HCT116 (cell line): Measurements from ENCODE around the gene IL36G. TPM values are rescaled to one million over a fixed set of nuclear protein-coding genes. Genes with fewer than 3 reads are reported as not detected.
A peak's percentile ranks its signal among the peaks of the same experiment; 100 is the strongest.

ENCODE experiments used
- ATAC-seq: fragments of 200-7000 bp; cut with Tn5 transposase; 2 replicates; pipeline ENCODE4 v1.9.1; 2020; ENCODE audit warnings: mild to moderate bottlenecking, moderate library complexity
- BruUV-seq: library from RNA; stranded (reverse); fragments of 400-500 nt; replicated peaks from 2 replicates; lab custom pipeline; 2021; lab: Mats Ljungman, UMichigan
- CTCF ChIA-PET: fragments of 300-600 bp; sonication (Branson Sonifier 250); formaldehyde crosslinking; loops from one replicate; lab custom pipeline; 2021; ENCODE audit warnings: antibody characterized with exemption; lab: Charles Lee
- POLR2A ChIA-PET: fragments of 300-600, 350-600 bp; sonication (Branson Sonifier 250); formaldehyde crosslinking; loops from one replicate; lab custom pipeline; 2021; ENCODE audit warnings: antibody characterized with exemption; lab: Charles Lee
- RAD21 ChIA-PET, 2 experiments: fragments of 300-600 bp; sonication (Branson Sonifier 250); formaldehyde crosslinking; loops; one replicate each; lab custom pipeline; 2023; ENCODE audit warnings: low total read pairs in 2 of 2; ENCODE audit not compliant: uncharacterized antibody in 2 of 2, unreplicated experiment in 2 of 2, low non-redundant PET in 1 of 2; lab: Charles Lee
- DNase-seq: peaks from one replicate; pipeline ENCODE4 v3.0.0-alpha.2; 2010; ENCODE audit warnings: low read depth, low spot score
- H2AFZ ChIP-seq: fragments of 200-600 bp; shearing (Covaris generic), sonication (generic); 2 replicates; pipeline ENCODE4 v1.6.1; 2017; ENCODE audit warnings: low read depth, mixed run types, mixed read lengths, antibody characterized with exemption, low read length; ENCODE audit not compliant: poor library complexity, severe bottlenecking
- H3K27ac ChIP-seq: 2 replicates; pipeline ENCODE4 v1.5.1; 2012; ENCODE audit warnings: low read depth, low read length
- H3K27me3 ChIP-seq: fragments of 200-600 bp; sonication (generic); 2 replicates; pipeline ENCODE4 v1.6.1; 2016; ENCODE audit warnings: mixed run types, low read length, mixed read lengths; ENCODE audit not compliant: insufficient read depth
- H3K36me3 ChIP-seq, 2 experiments: fragments of 200-500 bp in 1 of 2; fragments of 200-600 bp in 1 of 2; sonication (Bioruptor generic) in 1 of 2; sonication (generic) in 1 of 2; 2 replicates each; pipeline versions ENCODE4 v1.5.1 to v1.6.1; 2014 to 2016; ENCODE audit warnings: low read length in 2 of 2, inconsistent platforms in 1 of 2, mixed read lengths in 1 of 2, mixed run types in 1 of 2; ENCODE audit not compliant: insufficient read depth in 2 of 2, control insufficient read depth in 1 of 2
- H3K4me1 ChIP-seq, 2 experiments: fragments of 200-600 bp in 1 of 2; sonication (generic) in 1 of 2; 2 replicates each; pipeline versions ENCODE4 v1.5.1 to v1.6.1; 2012 to 2017; ENCODE audit warnings: low read length in 2 of 2, inconsistent platforms in 1 of 2, mild to moderate bottlenecking in 1 of 2, mixed read lengths in 1 of 2, mixed run types in 1 of 2, moderate library complexity in 1 of 2; ENCODE audit not compliant: insufficient read depth in 2 of 2, control insufficient read depth in 1 of 2
- H3K4me2 ChIP-seq: fragments of 200-600 bp; sonication (generic); 2 replicates; pipeline ENCODE4 v1.6.1; 2017; ENCODE audit warnings: mixed run types, low read length, mixed read lengths
- H3K4me3 ChIP-seq, 2 experiments: fragments of 200-600 bp in 1 of 2; sonication (generic) in 1 of 2; replicated peaks in 1 of 2; 2 replicates each; pipeline ENCODE4 v1.5.1; 2011 to 2016; ENCODE audit warnings: low read length in 2 of 2, control low read depth in 1 of 2, low read depth in 1 of 2, mild to moderate bottlenecking in 1 of 2, mixed read lengths in 1 of 2, mixed run types in 1 of 2
- H3K79me2 ChIP-seq: fragments of 200-600 bp; sonication (generic); 2 replicates; pipeline ENCODE4 v1.6.1; 2017; ENCODE audit warnings: mild to moderate bottlenecking, mixed run types, low read length, moderate library complexity, mixed read lengths; ENCODE audit not compliant: insufficient read depth
- H3K9ac ChIP-seq: fragments of 200-600 bp; sonication (generic); 2 replicates; pipeline ENCODE4 v1.6.1; 2016; ENCODE audit warnings: low read length, mixed read lengths
- H3K9me2 ChIP-seq: fragments of 200-600 bp; sonication (generic), shearing (Covaris generic); 2 replicates; pipeline ENCODE4 v1.6.1; 2017; ENCODE audit warnings: mixed run types, mild to moderate bottlenecking, moderate library complexity; ENCODE audit not compliant: insufficient read depth
- H3K9me3 ChIP-seq, 2 experiments: fragments of 200-500 bp in 1 of 2; fragments of 200-600 bp in 1 of 2; sonication (Bioruptor generic) in 1 of 2; sonication (generic) in 1 of 2; 2 replicates each; pipeline ENCODE4 v1.6.1; 2014 to 2017; ENCODE audit warnings: low read length in 2 of 2, mixed read lengths in 2 of 2, inconsistent platforms in 1 of 2, low read depth in 1 of 2, mild to moderate bottlenecking in 1 of 2, mixed run types in 1 of 2, moderate library complexity in 1 of 2; ENCODE audit not compliant: control insufficient read depth in 1 of 2, insufficient read depth in 1 of 2
- H4K20me1 ChIP-seq: fragments of 200-600 bp; sonication (generic), shearing (Covaris generic); 2 replicates; pipeline ENCODE4 v1.6.1; 2017; ENCODE audit warnings: mixed run types, mild to moderate bottlenecking, moderate library complexity; ENCODE audit not compliant: insufficient read depth
- ATF3 ChIP-seq: IDR thresholded peaks from 2 replicates; pipeline ENCODE4 v1.6.1; 2012
- CBX3 ChIP-seq: IDR thresholded peaks from 2 replicates; pipeline ENCODE4 v1.6.1; 2012; ENCODE audit warnings: low read depth
- EGR1 ChIP-seq: IDR thresholded peaks from 2 replicates; pipeline ENCODE4 v1.6.1; 2012; ENCODE audit warnings: low read depth
- ELF1 ChIP-seq: IDR thresholded peaks from 2 replicates; pipeline ENCODE4 v1.6.1; 2012; ENCODE audit warnings: low read depth, borderline replicate concordance
- EZH2 ChIP-seq: fragments of 200-600 bp; sonication (generic); IDR thresholded peaks from 2 replicates; pipeline ENCODE4 v1.6.1; 2017; ENCODE audit warnings: antibody characterized with exemption, mixed run types
- JUND ChIP-seq: IDR thresholded peaks from 2 replicates; pipeline ENCODE4 v1.6.1; 2012
- POLR2A ChIP-seq: IDR thresholded peaks from 2 replicates; pipeline ENCODE4 v1.7.0; 2011; ENCODE audit warnings: borderline replicate concordance; ENCODE audit not compliant: insufficient read depth, insufficient read length; ENCODE audit errors: extremely low read depth
- REST ChIP-seq: IDR thresholded peaks from 2 replicates; pipeline ENCODE4 v1.6.1; 2012; ENCODE audit warnings: low read depth
- SIN3A ChIP-seq: IDR thresholded peaks from 2 replicates; pipeline ENCODE4 v1.6.1; 2012; ENCODE audit warnings: low read depth
- TCF7L2 ChIP-seq: IDR thresholded peaks from 2 replicates; pipeline ENCODE4 v1.7.0; 2011; ENCODE audit warnings: borderline replicate concordance, inconsistent platforms; ENCODE audit not compliant: insufficient read depth, insufficient read length; ENCODE audit errors: extremely low read depth
- YY1 ChIP-seq: IDR thresholded peaks from 2 replicates; pipeline ENCODE4 v1.6.1; 2011; ENCODE audit warnings: low read length, low read depth, moderate library complexity, mild to moderate bottlenecking; ENCODE audit not compliant: insufficient replicate concordance; ENCODE audit errors: extremely low read depth
- ZBTB33 ChIP-seq: IDR thresholded peaks from 2 replicates; pipeline ENCODE4 v1.6.1; 2011; ENCODE audit warnings: mild to moderate bottlenecking, low read length, moderate library complexity; ENCODE audit not compliant: insufficient replicate concordance; ENCODE audit errors: extremely low read depth
- ZNF274 ChIP-seq: fragments of 200-500 bp; sonication (Bioruptor generic); IDR thresholded peaks from 2 replicates; pipeline ENCODE4 v1.6.1; 2014; ENCODE audit warnings: mild to moderate bottlenecking, low read depth, low read length, inconsistent platforms
- intact Hi-C: fragments of 100-400 bp; cut with micrococcal nuclease; formaldehyde crosslinking; loops from 2 replicates; pipeline ENCODE4 v1.10.0; 2022
- total RNA-seq: library from RNA; stranded (reverse); gene quantifications from one replicate; pipeline ENCODE4 v1.2.1, GENCODE V29; 2021; ENCODE audit not compliant: unreplicated experiment

Gene IL36G
- total RNA-seq, 1 experiment from 2014 or later = not detected

- H3K4me2 ChIP-seq = no peak overlapping the region
- H3K79me2 ChIP-seq = no peaks in the 10 kb centered on the region
- no peak for ATAC-seq
- H3K4me1 ChIP-seq = peaks cover 0 to 13% of the 10 kb centered on the region in 2 experiments; a peak in 1 of 4 replicates
- ChIA-PET CTCF (interaction anchor here (4.9 kb wide), 1 partner anchor 12 kb away, joined by 26 read pairs; no protein-coding TSS in a partner anchor), RAD21 (no interaction called here), POLR2A (no interaction called here)
- no peaks in the 10 kb centered on the region for H4K20me1 ChIP-seq
- H3K9me2 ChIP-seq = no peaks in the 10 kb centered on the region
- no peak overlapping the region for H3K9ac ChIP-seq
- DNase-seq = no peak
- H3K36me3 ChIP-seq = no peaks in the 10 kb centered on the region
- TF ChIP-seq ELF1 (no peak), YY1 (no peak), ATF3 (no peak), EZH2 (no peak), CBX3 (no peak), TCF7L2 (no peak), SIN3A (no peak), JUND (no peak), EGR1 (no peak)
- no peak overlapping the region for H3K27ac ChIP-seq
- H3K27me3 ChIP-seq = no peaks in the 10 kb centered on the region
- BruUV-seq = no TSS peak
- intact Hi-C loops = loop anchor here (10.0 kb wide), 1 partner anchor 450 kb away; no protein-coding TSS in a partner anchor
- no peak overlapping the region for H3K4me3 ChIP-seq
- no peak overlapping the region for H2AFZ ChIP-seq
- H3K9me3 ChIP-seq = no peaks in the 10 kb centered on the region
Measured at GRCh38 chr2:112954364-112954763, 23.4 kb upstream of the IL36G start.

GRCh38 chr2:112957511-112957910 lies 20.3 kb upstream of the IL36G start:
- peak overlapping the region; percentile 18; the same call in 1 of the 2 replicates for H3K4me2 ChIP-seq
- ATAC-seq = no peak
- no peaks in the 10 kb centered on the region for H3K9me3 ChIP-seq
- no peak overlapping the region for H3K4me3 ChIP-seq
- no peaks in the 10 kb centered on the region for H3K36me3 ChIP-seq
- H3K4me1 ChIP-seq = peaks cover 0 to 13% of the 10 kb centered on the region in 2 experiments; a peak in 1 of 4 replicates
- no peak for DNase-seq
- CTCF ChIA-PET = interaction anchor here (1.2 kb wide), 1 partner anchor 16 kb away, joined by 3 read pairs; no protein-coding TSS in a partner anchor
- H4K20me1 ChIP-seq = no peaks in the 10 kb centered on the region
- no TSS peak for BruUV-seq
- H3K9me2 ChIP-seq = no peaks in the 10 kb centered on the region
- H3K27ac ChIP-seq = no peak overlapping the region
- no peaks in the 10 kb centered on the region for H3K79me2 ChIP-seq
- intact Hi-C loops = loop anchor here (10.0 kb wide), 1 partner anchor 447 kb away; no protein-coding TSS in a partner anchor
- no peak overlapping the region for H3K9ac ChIP-seq
- H3K27me3 ChIP-seq = no peaks in the 10 kb centered on the region
- RAD21 ChIA-PET = no interaction called here
- no peak overlapping the region for H2AFZ ChIP-seq
- POLR2A ChIA-PET = no interaction called here
- TF ChIP-seq ZBTB33 (no peak), EGR1 (no peak), REST (no peak), TCF7L2 (no peak), ZNF274 (no peak), CBX3 (no peak), ELF1 (no peak), ATF3 (no peak), POLR2A (no peak)
